ENCODE measurements around the gene RAPGEF1. TPM values are rescaled to one million over a fixed set of nuclear protein-coding genes. Genes with fewer than 3 reads are reported as not detected.

The RAPGEF1 gene
- total RNA-seq, 1 experiment from 2014 or later, result 25.2 TPM

DNA sequence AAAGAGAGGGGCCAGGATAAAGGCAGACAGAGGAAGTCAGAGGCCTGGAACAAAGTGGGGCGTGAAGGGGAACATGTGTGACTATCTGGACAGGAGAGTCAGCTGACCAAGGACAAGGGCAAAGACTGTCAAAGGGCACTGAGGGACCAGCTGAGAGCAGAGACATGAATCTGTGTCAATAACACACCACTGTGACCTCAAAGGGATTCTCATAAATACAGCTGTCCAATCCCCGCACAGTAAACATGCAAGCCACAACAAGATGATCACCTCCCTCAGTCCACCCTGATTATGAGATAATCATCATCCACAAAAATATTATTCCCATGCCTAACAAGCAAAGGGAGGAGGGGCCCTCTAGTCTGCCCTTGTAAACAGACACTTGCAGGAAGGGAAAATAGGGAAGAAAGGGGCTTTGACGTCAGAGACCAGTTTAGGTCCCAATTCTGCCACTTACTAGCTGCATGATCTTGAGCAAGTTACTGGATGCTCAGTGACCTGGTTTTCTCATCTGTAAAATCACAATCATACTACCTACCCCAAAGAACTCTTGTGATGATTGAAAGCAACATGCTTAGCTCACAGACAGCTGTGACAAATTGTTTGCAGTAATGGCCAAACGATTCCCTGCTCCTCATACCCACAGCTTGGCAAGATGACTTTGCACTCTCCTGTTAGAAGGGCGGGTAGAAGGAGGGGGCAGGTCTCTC lies 41.8 kb downstream of the RAPGEF1 start:
- H4K20me1 ChIP-seq (ENCODE audit: low read length), result no peaks in the 10 kb centered on the region
- ChIA-PET CTCF (no interaction called here), POLR2A (ENCODE audit: unreplicated experiment) (no interaction called here)
- no peaks in the 10 kb centered on the region for H3K9me2 ChIP-seq (replicated peaks; ENCODE audit: low read length)
- no peaks in the 10 kb centered on the region for H3K27me3 ChIP-seq (ENCODE audit: low read length)
- H3K4me3 ChIP-seq (ENCODE audit: low read length), result no peak overlapping the region
- DNase-seq, result no peak
- no peak overlapping the region for H3K27ac ChIP-seq (ENCODE audit: low read length)
- no peaks in the 10 kb centered on the region for H3K36me3 ChIP-seq (ENCODE audit: low read depth, low read length)
- no TSS peak for BruUV-seq (replicated peaks)
- intact Hi-C loops (cut with micrococcal nuclease), result no loop called here
- ATAC-seq, result no peak
- peaks cover 11% of the 10 kb centered on the region; the same call in 1 of the 2 replicates for H3K79me2 ChIP-seq (ENCODE audit: low read length)
- no peak overlapping the region for H2AFZ ChIP-seq (ENCODE audit: low read length)
- no peaks in the 10 kb centered on the region for H3K9me3 ChIP-seq (ENCODE audit: low read length)
- peaks cover 6% of the 10 kb centered on the region; the same call in 1 of the 2 replicates for H3K4me1 ChIP-seq (ENCODE audit: insufficient read depth, low read length)
- H3F3A ChIP-seq (ENCODE audit: low read length, unreplicated experiment), result no peaks in the 10 kb centered on the region
- H3K4me2 ChIP-seq (ENCODE audit: low read length), result no peak overlapping the region
- no peak overlapping the region for H3K9ac ChIP-seq (ENCODE audit: low read length)
- TF ChIP-seq EZH2phosphoT487 (IDR thresholded peaks at IDR 0.05; ENCODE audit: borderline replicate concordance, low read length) (no peak), EZH2 (IDR thresholded peaks at IDR 0.05; ENCODE audit: low read length, unreplicated experiment) (no peak)
- TF ChIP-seq, protein P1, sequence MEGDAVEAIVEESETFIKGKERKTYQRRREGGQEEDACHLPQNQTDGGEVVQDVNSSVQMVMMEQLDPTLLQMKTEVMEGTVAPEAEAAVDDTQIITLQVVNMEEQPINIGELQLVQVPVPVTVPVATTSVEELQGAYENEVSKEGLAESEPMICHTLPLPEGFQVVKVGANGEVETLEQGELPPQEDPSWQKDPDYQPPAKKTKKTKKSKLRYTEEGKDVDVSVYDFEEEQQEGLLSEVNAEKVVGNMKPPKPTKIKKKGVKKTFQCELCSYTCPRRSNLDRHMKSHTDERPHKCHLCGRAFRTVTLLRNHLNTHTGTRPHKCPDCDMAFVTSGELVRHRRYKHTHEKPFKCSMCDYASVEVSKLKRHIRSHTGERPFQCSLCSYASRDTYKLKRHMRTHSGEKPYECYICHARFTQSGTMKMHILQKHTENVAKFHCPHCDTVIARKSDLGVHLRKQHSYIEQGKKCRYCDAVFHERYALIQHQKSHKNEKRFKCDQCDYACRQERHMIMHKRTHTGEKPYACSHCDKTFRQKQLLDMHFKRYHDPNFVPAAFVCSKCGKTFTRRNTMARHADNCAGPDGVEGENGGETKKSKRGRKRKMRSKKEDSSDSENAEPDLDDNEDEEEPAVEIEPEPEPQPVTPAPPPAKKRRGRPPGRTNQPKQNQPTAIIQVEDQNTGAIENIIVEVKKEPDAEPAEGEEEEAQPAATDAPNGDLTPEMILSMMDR (conservative IDR thresholded peaks at IDR 0.05; ENCODE audit: low read depth, low read length), result no peak

DNA sequence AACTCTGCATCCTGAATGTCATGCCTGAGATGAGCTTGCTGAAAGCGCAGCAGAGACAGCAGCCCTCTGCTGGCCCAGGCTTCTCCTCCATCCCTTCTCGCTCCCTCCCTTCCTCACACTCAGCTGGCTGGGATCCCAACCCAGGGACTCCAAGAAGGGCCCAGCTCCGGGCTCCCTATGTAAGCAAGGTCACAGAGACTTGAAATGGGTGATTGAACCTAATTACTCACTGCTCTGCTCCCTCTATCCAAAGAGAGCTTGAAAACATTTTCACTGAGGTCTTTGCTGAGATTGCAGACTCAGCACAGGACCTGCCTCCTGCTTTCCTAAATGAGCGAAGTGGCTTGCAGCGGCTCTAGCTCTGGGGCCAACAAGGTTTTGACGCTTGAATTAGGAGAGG lies 42.8 kb downstream of the RAPGEF1 start:
- H3K36me3 ChIP-seq (ENCODE audit: low read depth, low read length), result no peaks in the 10 kb centered on the region
- H3K4me2 ChIP-seq (ENCODE audit: low read length), result no peak overlapping the region
- POLR2A ChIA-PET (ENCODE audit: unreplicated experiment), result no interaction called here
- BruUV-seq (replicated peaks), result no TSS peak
- H3K9me2 ChIP-seq (replicated peaks; ENCODE audit: low read length), result no peaks in the 10 kb centered on the region
- no peaks in the 10 kb centered on the region for H4K20me1 ChIP-seq (ENCODE audit: low read length)
- H3K4me3 ChIP-seq (ENCODE audit: low read length), result no peak overlapping the region
- DNase-seq (no peak), ATAC-seq (peak; percentile 27; the same call in 1 of the 2 replicates)
- H3K27ac ChIP-seq (ENCODE audit: low read length), result no peak overlapping the region
- H3K9me3 ChIP-seq (ENCODE audit: low read length), result no peaks in the 10 kb centered on the region
- intact Hi-C loops (cut with micrococcal nuclease), result no loop called here
- H3F3A ChIP-seq (ENCODE audit: low read length, unreplicated experiment), result no peaks in the 10 kb centered on the region
- H3K9ac ChIP-seq (ENCODE audit: low read length), result no peak overlapping the region
- H3K27me3 ChIP-seq (ENCODE audit: low read length), result no peaks in the 10 kb centered on the region
- H2AFZ ChIP-seq (ENCODE audit: low read length), result no peak overlapping the region
- H3K4me1 ChIP-seq (ENCODE audit: insufficient read depth, low read length), result no peaks in the 10 kb centered on the region
- CTCF ChIA-PET, result interaction anchor here (0.8 kb wide), 1 partner anchor 41 kb away, joined by 3 read pairs; no protein-coding TSS in a partner anchor
- H3K79me2 ChIP-seq (ENCODE audit: low read length), result peaks cover 6% of the 10 kb centered on the region; the same call in 1 of the 2 replicates
- TF ChIP-seq EZH2 (IDR thresholded peaks at IDR 0.05; ENCODE audit: low read length, unreplicated experiment) (no peak), EZH2phosphoT487 (IDR thresholded peaks at IDR 0.05; ENCODE audit: borderline replicate concordance, low read length) (no peak)
- TF ChIP-seq, protein P1 (conservative IDR thresholded peaks at IDR 0.05; ENCODE audit: low read depth, low read length), result no peak

DNA sequence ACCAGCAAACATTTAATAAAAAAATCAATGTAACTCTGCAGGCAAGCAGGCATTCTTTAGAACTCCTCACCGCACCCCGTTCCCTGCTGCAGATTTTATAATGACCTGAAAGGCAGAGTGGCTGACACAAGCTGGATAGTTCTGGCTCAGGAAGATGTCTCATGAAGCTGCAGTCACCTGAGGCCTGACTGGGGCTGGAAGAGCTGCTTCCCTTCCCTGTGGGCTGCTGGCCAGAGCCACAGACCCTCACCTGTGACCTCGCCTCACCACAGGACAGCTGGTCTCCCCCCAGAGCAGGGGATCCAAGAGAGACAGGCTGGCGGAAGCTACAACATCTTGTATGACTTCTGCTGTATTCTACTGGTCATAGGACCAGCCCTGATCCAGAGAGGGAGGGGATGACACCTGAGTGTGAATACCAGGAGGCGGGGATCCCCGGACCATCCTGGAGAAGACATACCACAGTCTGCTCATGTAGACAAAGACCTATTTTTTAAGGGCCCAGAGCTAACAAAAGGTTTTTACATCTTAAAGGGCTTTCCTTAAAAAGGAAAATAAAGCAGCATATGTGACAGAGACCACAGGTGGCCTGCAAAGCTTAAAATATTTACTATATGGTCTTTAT lies 43.9 kb downstream of the RAPGEF1 start:
- no peaks in the 10 kb centered on the region for H3K4me1 ChIP-seq (ENCODE audit: insufficient read depth, low read length)
- no peak overlapping the region for H2AFZ ChIP-seq (ENCODE audit: low read length)
- H3K4me3 ChIP-seq (ENCODE audit: low read length), result no peak overlapping the region
- H3K4me2 ChIP-seq (ENCODE audit: low read length), result no peak overlapping the region
- no peak for ATAC-seq
- BruUV-seq (replicated peaks), result no TSS peak
- H3K36me3 ChIP-seq (ENCODE audit: low read depth, low read length), result no peaks in the 10 kb centered on the region
- no peak overlapping the region for H3K9ac ChIP-seq (ENCODE audit: low read length)
- no peaks in the 10 kb centered on the region for H3F3A ChIP-seq (ENCODE audit: low read length, unreplicated experiment)
- intact Hi-C loops (cut with micrococcal nuclease), result no loop called here
- H3K27me3 ChIP-seq (ENCODE audit: low read length), result no peaks in the 10 kb centered on the region
- ChIA-PET CTCF (no interaction called here), POLR2A (ENCODE audit: unreplicated experiment) (no interaction called here)
- H3K79me2 ChIP-seq (ENCODE audit: low read length), result no peaks in the 10 kb centered on the region
- H4K20me1 ChIP-seq (ENCODE audit: low read length), result no peaks in the 10 kb centered on the region
- no peak overlapping the region for H3K27ac ChIP-seq (ENCODE audit: low read length)
- DNase-seq, result no peak
- no peaks in the 10 kb centered on the region for H3K9me2 ChIP-seq (replicated peaks; ENCODE audit: low read length)
- H3K9me3 ChIP-seq (ENCODE audit: low read length), result no peaks in the 10 kb centered on the region
- TF ChIP-seq EZH2 (IDR thresholded peaks at IDR 0.05; ENCODE audit: low read length, unreplicated experiment) (no peak), EZH2phosphoT487 (IDR thresholded peaks at IDR 0.05; ENCODE audit: borderline replicate concordance, low read length) (no peak)
- TF ChIP-seq, protein P1 (conservative IDR thresholded peaks at IDR 0.05; ENCODE audit: low read depth, low read length), result no peak

All from PC-3 (cell line).